Ishikawa (cell line): Measurements from ENCODE around the gene SPON1.

Experiments used
- CREB1 ChIP-seq: IDR thresholded peaks from 2 replicates; pipeline ENCODE4 v1.6.1; 2012; ENCODE audit warnings: low read depth
- FOXM1 ChIP-seq: IDR thresholded peaks from 2 replicates; pipeline ENCODE4 v1.6.1; 2012; ENCODE audit warnings: low read depth, borderline replicate concordance
- TCF12 ChIP-seq: IDR thresholded peaks from 2 replicates; pipeline ENCODE4 v1.6.1; 2012; ENCODE audit warnings: low read depth
- ZBTB7A ChIP-seq: IDR thresholded peaks from 2 replicates; pipeline ENCODE4 v1.6.1; 2012; ENCODE audit warnings: low read depth

GRCh38 chr11:14018441-14018840 lies 55.9 kb downstream of the SPON1 start:
- TF ChIP-seq CREB1 = no peak
- no peak for TF ChIP-seq ZBTB7A
- no peak for TF ChIP-seq FOXM1
- no peak for TF ChIP-seq TCF12
